HEK293 (cell line): ENCODE measurements around the gene MGAT5B.

Source experiments
- CTCF ChIA-PET: fragments of 350-600 bp; formaldehyde crosslinking; extraction: SDS; loops from one replicate; lab custom pipeline; 2021; ENCODE audit warnings: antibody characterized with exemption; lab: Yijun Ruan, JAX
- POLR2A ChIA-PET: fragments of 300-600 bp; formaldehyde crosslinking; extraction: SDS; loops from one replicate; lab custom pipeline; 2020; ENCODE audit warnings: antibody characterized with exemption, inconsistent platforms; lab: Yijun Ruan, JAX
- H3K27ac ChIP-seq: fragments of 200-500 bp; sonication (Bioruptor generic); 2 replicates; pipeline ENCODE4 v1.5.1; 2014; ENCODE audit warnings: low read depth, low read length, control low read depth, inconsistent platforms; ENCODE audit errors: extremely low read depth
- H3K36me3 ChIP-seq, 2 experiments: fragments of 200-500 bp in 1 of 2; sonication (Bioruptor generic) in 1 of 2; 1 replicate in 1 of 2; 2 replicates in 1 of 2; pipeline ENCODE4 v1.5.1; 2014 to 2017; ENCODE audit warnings: inconsistent platforms in 2 of 2, low read length in 2 of 2; ENCODE audit not compliant: control insufficient read depth in 2 of 2, insufficient read depth in 1 of 2
- H3K4me1 ChIP-seq: fragments of 200-500 bp; sonication (Bioruptor generic); 2 replicates; pipeline ENCODE4 v1.5.1; 2014; ENCODE audit warnings: mild to moderate bottlenecking, low read length, inconsistent platforms; ENCODE audit not compliant: control insufficient read depth, insufficient read depth
- H3K4me3 ChIP-seq: 2 replicates; pipeline ENCODE4 v1.5.1; 2011; ENCODE audit warnings: low read depth, mild to moderate bottlenecking, control low read depth, low read length, moderate library complexity
- H3K9me3 ChIP-seq: fragments of 200-500 bp; sonication (Bioruptor generic); 2 replicates; pipeline ENCODE4 v1.5.1; 2014; ENCODE audit warnings: low read depth, low read length, inconsistent platforms; ENCODE audit not compliant: control insufficient read depth, insufficient read depth
- GLIS2 ChIP-seq: fragments of 450-650 bp; formaldehyde crosslinking; IDR thresholded peaks from 2 replicates; pipeline ENCODE4 v1.5.1; 2016; ENCODE audit warnings: missing biosample characterization, missing genetic modification characterization
- KLF8 ChIP-seq: fragments of 450-650 bp; formaldehyde crosslinking; IDR thresholded peaks from 2 replicates; pipeline ENCODE4 v1.5.1; 2016; ENCODE audit warnings: missing biosample characterization, missing genetic modification characterization
- SCRT1 ChIP-seq: fragments of 450-650 bp; formaldehyde crosslinking; IDR thresholded peaks from 2 replicates; pipeline ENCODE4 v1.5.1; 2016; ENCODE audit warnings: missing biosample characterization, missing genetic modification characterization, borderline replicate concordance
- TRIM28 ChIP-seq: IDR thresholded peaks from 2 replicates; pipeline ENCODE4 v1.6.1; 2011; ENCODE audit warnings: low read length, control low read depth, borderline replicate concordance
- ZNF18 ChIP-seq: fragments of 450-650 bp; formaldehyde crosslinking; IDR thresholded peaks from 2 replicates; pipeline ENCODE4 v1.5.1; 2016; ENCODE audit warnings: missing biosample characterization, missing genetic modification characterization
- ZNF214 ChIP-seq: fragments of 450-650 bp; formaldehyde crosslinking; IDR thresholded peaks from 2 replicates; pipeline ENCODE4 v1.5.1; 2017; ENCODE audit warnings: missing biosample characterization, mild to moderate bottlenecking, missing genetic modification characterization, borderline replicate concordance
- ZNF350 ChIP-seq: fragments of 450-650 bp; formaldehyde crosslinking; IDR thresholded peaks from 2 replicates; pipeline ENCODE4 v1.5.0; 2017; ENCODE audit warnings: missing biosample characterization, mild to moderate bottlenecking, missing genetic modification characterization
- ZNF362 ChIP-seq: fragments of 450-650 bp; formaldehyde crosslinking; IDR thresholded peaks from 2 replicates; pipeline ENCODE4 v1.5.1; 2016; ENCODE audit warnings: missing biosample characterization, missing genetic modification characterization
- ZNF514 ChIP-seq: fragments of 450-650 bp; formaldehyde crosslinking; IDR thresholded peaks from 2 replicates; pipeline ENCODE4 v1.5.1; 2016; ENCODE audit warnings: missing biosample characterization, missing genetic modification characterization
- ZNF555 ChIP-seq: fragments of 450-650 bp; formaldehyde crosslinking; conservative IDR thresholded peaks from 2 replicates; pipeline ENCODE4 v1.5.1; 2017; ENCODE audit warnings: missing biosample characterization, mild to moderate bottlenecking, missing genetic modification characterization, inconsistent platforms
- ZNF654 ChIP-seq: fragments of 450-650 bp; formaldehyde crosslinking; IDR thresholded peaks from 2 replicates; pipeline ENCODE4 v1.5.1; 2016; ENCODE audit warnings: low read depth, missing biosample characterization, missing genetic modification characterization
- ZNF660 ChIP-seq: fragments of 450-650 bp; IDR thresholded peaks from 2 replicates; pipeline ENCODE4 v1.5.1; 2018; ENCODE audit warnings: missing biosample characterization, mild to moderate bottlenecking, missing genetic modification characterization
- TF ChIP-seq, protein P1 (sequence below): fragments of 450-650 bp; formaldehyde crosslinking; IDR thresholded peaks from 2 replicates; pipeline ENCODE4 v1.5.1; 2016; ENCODE audit warnings: missing biosample characterization, missing genetic modification characterization
- TF ChIP-seq, protein P2 (sequence below): fragments of 450-650 bp; formaldehyde crosslinking; IDR thresholded peaks from 2 replicates; pipeline ENCODE4 v1.5.1; 2016; ENCODE audit warnings: missing biosample characterization, missing genetic modification characterization
- TF ChIP-seq, protein P3 (sequence below): fragments of 450-650 bp; formaldehyde crosslinking; IDR thresholded peaks from 2 replicates; pipeline ENCODE4 v1.5.1; 2017; ENCODE audit warnings: missing biosample characterization, missing genetic modification characterization

The MGAT5B gene

GRCh38 chr17:76938009-76938408 lies 69.8 kb downstream of the MGAT5B start (continued):
- no peak for TF ChIP-seq ZNF350 (tag by site-specific recombination)
- no peak for TF ChIP-seq ZNF514 (tag by site-specific recombination)
- no peak for TF ChIP-seq ZNF660
- no peak for TF ChIP-seq ZNF18 (tag by site-specific recombination)

DNA sequence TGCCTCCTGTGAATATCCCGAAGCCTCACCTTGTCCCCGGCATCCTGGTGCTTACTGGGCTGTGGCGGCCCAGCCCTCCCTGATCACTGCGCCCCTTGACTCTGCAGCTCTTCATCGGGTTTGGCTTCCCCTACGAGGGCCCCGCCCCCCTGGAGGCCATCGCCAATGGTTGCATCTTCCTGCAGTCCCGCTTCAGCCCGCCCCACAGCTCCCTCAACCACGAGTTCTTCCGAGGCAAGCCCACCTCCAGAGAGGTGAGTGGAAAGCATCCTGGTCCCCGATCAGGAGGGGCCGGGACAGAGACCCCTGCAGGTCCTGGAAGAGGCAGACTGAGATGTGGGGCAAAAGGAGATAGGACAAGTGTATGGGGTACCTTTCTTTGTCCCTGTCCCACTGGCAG lies 72.1 kb downstream of the MGAT5B start:
- CTCF ChIA-PET, result interaction anchor here (0.7 to 1.1 kb wide), 5 partner anchors 34 to 75 kb away, joined by 3 to 5 read pairs (median 4); partner anchors contain the start of gene MGAT5B
- Histone ChIP-seq H3K36me3 (no peaks in the 10 kb centered on the region), H3K4me1 (no peaks in the 10 kb centered on the region), H3K9me3 (no peaks in the 10 kb centered on the region), H3K4me3 (no peak overlapping the region), H3K27ac (no peak overlapping the region)
- POLR2A ChIA-PET, result no interaction called here
- TF ChIP-seq, protein P1, sequence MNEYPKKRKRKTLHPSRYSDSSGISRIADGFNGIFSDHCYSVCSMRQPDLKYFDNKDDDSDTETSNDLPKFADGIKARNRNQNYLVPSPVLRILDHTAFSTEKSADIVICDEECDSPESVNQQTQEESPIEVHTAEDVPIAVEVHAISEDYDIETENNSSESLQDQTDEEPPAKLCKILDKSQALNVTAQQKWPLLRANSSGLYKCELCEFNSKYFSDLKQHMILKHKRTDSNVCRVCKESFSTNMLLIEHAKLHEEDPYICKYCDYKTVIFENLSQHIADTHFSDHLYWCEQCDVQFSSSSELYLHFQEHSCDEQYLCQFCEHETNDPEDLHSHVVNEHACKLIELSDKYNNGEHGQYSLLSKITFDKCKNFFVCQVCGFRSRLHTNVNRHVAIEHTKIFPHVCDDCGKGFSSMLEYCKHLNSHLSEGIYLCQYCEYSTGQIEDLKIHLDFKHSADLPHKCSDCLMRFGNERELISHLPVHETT (tag by site-specific recombination), result no peak
- no peak for TF ChIP-seq TRIM28
- TF ChIP-seq KLF8 (tag by site-specific recombination), result no peak
- TF ChIP-seq ZNF362 (tag by site-specific recombination), result no peak
- no peak for TF ChIP-seq SCRT1 (tag by site-specific recombination)
- TF ChIP-seq, all 188 proteins: peak for 0

DNA sequence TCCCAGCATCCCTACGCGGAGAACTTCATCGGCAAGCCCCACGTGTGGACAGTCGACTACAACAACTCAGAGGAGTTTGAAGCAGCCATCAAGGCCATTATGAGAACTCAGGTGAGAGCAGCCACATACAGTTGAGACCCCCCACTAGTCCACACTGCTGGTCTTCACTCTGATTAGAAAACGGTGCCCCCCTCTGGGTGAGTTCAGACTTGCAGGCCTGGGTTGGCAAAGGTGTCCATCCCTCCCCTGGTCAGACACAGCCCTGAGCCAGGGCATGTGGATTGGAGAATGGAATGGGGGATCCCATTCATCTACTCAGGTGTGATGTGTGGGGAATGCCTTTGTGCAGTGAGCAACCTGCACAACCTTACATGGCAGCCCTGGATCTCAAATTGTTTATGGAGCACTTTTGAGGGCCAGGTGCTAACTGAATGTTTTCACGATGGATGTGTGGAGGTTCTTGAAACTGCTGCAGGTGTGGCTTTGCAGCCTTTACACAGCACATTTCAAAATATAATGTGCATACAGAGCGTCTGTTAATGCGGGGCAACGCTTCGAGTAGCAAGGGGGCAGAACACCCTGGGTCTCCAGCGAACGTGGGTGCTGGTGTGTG lies 72.6 kb downstream of the MGAT5B start:
- CTCF ChIA-PET, result interaction anchor here (0.8 to 1.3 kb wide), 2 partner anchors 73 to 99 kb away, joined by 3 to 8 read pairs; partner anchors contain the start of gene MGAT5B
- H3K36me3 ChIP-seq, result no peaks in the 10 kb centered on the region
- H3K4me1 ChIP-seq, result no peaks in the 10 kb centered on the region
- no peaks in the 10 kb centered on the region for H3K9me3 ChIP-seq
- TF ChIP-seq ZNF555 (no peak), GLIS2 (peak; percentile 23; the same call in 1 of the 2 replicates), ZNF654 (tag by site-specific recombination) (peak; percentile 22; the same call in 1 of the 2 replicates), ZNF214 (tag by site-specific recombination) (no peak)
- TF ChIP-seq, protein P2, sequence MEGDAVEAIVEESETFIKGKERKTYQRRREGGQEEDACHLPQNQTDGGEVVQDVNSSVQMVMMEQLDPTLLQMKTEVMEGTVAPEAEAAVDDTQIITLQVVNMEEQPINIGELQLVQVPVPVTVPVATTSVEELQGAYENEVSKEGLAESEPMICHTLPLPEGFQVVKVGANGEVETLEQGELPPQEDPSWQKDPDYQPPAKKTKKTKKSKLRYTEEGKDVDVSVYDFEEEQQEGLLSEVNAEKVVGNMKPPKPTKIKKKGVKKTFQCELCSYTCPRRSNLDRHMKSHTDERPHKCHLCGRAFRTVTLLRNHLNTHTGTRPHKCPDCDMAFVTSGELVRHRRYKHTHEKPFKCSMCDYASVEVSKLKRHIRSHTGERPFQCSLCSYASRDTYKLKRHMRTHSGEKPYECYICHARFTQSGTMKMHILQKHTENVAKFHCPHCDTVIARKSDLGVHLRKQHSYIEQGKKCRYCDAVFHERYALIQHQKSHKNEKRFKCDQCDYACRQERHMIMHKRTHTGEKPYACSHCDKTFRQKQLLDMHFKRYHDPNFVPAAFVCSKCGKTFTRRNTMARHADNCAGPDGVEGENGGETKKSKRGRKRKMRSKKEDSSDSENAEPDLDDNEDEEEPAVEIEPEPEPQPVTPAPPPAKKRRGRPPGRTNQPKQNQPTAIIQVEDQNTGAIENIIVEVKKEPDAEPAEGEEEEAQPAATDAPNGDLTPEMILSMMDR, result peak; percentile 14; the same call in 1 of the 2 replicates
- TF ChIP-seq, protein P3, sequence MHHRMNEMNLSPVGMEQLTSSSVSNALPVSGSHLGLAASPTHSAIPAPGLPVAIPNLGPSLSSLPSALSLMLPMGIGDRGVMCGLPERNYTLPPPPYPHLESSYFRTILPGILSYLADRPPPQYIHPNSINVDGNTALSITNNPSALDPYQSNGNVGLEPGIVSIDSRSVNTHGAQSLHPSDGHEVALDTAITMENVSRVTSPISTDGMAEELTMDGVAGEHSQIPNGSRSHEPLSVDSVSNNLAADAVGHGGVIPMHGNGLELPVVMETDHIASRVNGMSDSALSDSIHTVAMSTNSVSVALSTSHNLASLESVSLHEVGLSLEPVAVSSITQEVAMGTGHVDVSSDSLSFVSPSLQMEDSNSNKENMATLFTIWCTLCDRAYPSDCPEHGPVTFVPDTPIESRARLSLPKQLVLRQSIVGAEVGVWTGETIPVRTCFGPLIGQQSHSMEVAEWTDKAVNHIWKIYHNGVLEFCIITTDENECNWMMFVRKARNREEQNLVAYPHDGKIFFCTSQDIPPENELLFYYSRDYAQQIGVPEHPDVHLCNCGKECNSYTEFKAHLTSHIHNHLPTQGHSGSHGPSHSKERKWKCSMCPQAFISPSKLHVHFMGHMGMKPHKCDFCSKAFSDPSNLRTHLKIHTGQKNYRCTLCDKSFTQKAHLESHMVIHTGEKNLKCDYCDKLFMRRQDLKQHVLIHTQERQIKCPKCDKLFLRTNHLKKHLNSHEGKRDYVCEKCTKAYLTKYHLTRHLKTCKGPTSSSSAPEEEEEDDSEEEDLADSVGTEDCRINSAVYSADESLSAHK, result peak; percentile 59; the same call in 1 of the 2 replicates
- H3K27ac ChIP-seq, result no peak overlapping the region
- no peak overlapping the region for H3K4me3 ChIP-seq
- POLR2A ChIA-PET, result no interaction called here
